K562 (cell line): ENCODE results near the gene ACTL10. TPM values are rescaled to one million over a fixed set of nuclear protein-coding genes. Genes with fewer than 3 reads are reported as not detected.

Source experiments
- ARID1B ChIP-seq: fragments of 450-650 bp; IDR thresholded peaks from 2 replicates; pipeline ENCODE4 v1.6.1; 2016; ENCODE audit warnings: antibody characterized with exemption, mild to moderate bottlenecking, inconsistent platforms
- BRCA1 ChIP-seq, 2 experiments: fragments of 450-650 bp in 1 of 2; sonication (generic) in 1 of 2; formaldehyde crosslinking in 1 of 2; IDR thresholded peaks; 2 replicates each; pipeline versions ENCODE4 v1.5.0 to v1.6.1; 2017 to 2020; ENCODE audit warnings: mild to moderate bottlenecking in 1 of 2, missing genetic modification reagents in 1 of 2
- CTBP1 ChIP-seq: fragments of 450-650 bp; IDR thresholded peaks from 2 replicates; pipeline ENCODE4 v1.6.1; 2016; ENCODE audit warnings: borderline replicate concordance
- EP300 ChIP-seq: IDR thresholded peaks from 2 replicates; pipeline ENCODE4 v1.6.1; 2012; ENCODE audit warnings: low read length, improper control_type of control experiment
- GABPB1 ChIP-seq: sonication (generic); formaldehyde crosslinking; IDR thresholded peaks from 2 replicates; pipeline ENCODE4 v1.8.0; 2022; ENCODE audit warnings: mild to moderate bottlenecking, missing genetic modification reagents
- HMGN3 ChIP-seq: IDR thresholded peaks from 2 replicates; pipeline ENCODE4 v1.6.1; 2011; ENCODE audit warnings: borderline replicate concordance, low read depth, mild to moderate bottlenecking, mixed read lengths, low read length; ENCODE audit not compliant: insufficient read length; ENCODE audit errors: extremely low read depth
- KAT7 ChIP-seq: sonication (generic); formaldehyde crosslinking; IDR thresholded peaks from 2 replicates; pipeline ENCODE4 v1.8.0; 2022; ENCODE audit warnings: missing genetic modification reagents, mild to moderate bottlenecking, borderline replicate concordance
- NFIC ChIP-seq: fragments of 450-650 bp; IDR thresholded peaks from 2 replicates; pipeline ENCODE4 v1.6.1; 2017; ENCODE audit warnings: mild to moderate bottlenecking, inconsistent platforms
- NONO ChIP-seq, 2 experiments: fragments of 200-400 bp in 1 of 2; fragments of 450-650 bp in 1 of 2; formaldehyde crosslinking in 1 of 2; IDR thresholded peaks; 2 replicates each; pipeline ENCODE4 v1.6.1; 2017; ENCODE audit warnings: low read depth in 2 of 2, mild to moderate bottlenecking in 2 of 2, moderate library complexity in 2 of 2, low read length in 1 of 2
- RBM25 ChIP-seq: fragments of 200-400 bp; formaldehyde crosslinking; IDR thresholded peaks from 2 replicates; pipeline ENCODE4 v1.6.1; 2018; ENCODE audit warnings: low read length, low read depth, moderate library complexity; ENCODE audit not compliant: severe bottlenecking
- SMAD4 ChIP-seq: fragments of 250-450 bp; sonication (Bioruptor Pico); conservative IDR thresholded peaks from 2 replicates; pipeline ENCODE4 v1.8.0; 2021; ENCODE audit warnings: inconsistent platforms, mild to moderate bottlenecking, moderate library complexity
- SUPT5H ChIP-seq: fragments of 450-650 bp; IDR thresholded peaks from 2 replicates; pipeline ENCODE4 v1.6.1; 2016
- ZNF830 ChIP-seq: fragments of 250-450 bp; sonication (Bioruptor Pico); IDR thresholded peaks from 2 replicates; pipeline ENCODE4 v1.5.0; 2021; ENCODE audit warnings: mild to moderate bottlenecking
- polyA plus RNA-seq, 8 experiments: library from polyadenylated mRNA; depleted of rRNA in 4 of 8; stranded (reverse) in 5 of 8; unstranded in 3 of 8; fragments of >200 nt; fragmentation: Nextera tagmentation in 2 of 8; fragmentation: Illumina TruSeq in 1 of 8; extraction: Ambion mirVana in 2 of 8; extraction: Trizol in 1 of 8; gene quantifications; 2 replicates each; pipeline versions ENCODE4 v1.2.1 to v1.2.3, GENCODE V29; 2011 to 2014; ENCODE audit warnings: inconsistent platforms in 1 of 8, missing spikeins in 1 of 8
- total RNA-seq, 7 experiments: library from RNA; depleted of rRNA in 6 of 7; stranded (reverse); fragments of >200 nt in 6 of 7; fragmentation: Illumina TruSeq in 2 of 7; extraction: Trizol in 2 of 7; gene quantifications; 2 replicates each; pipeline versions ENCODE4 v1.2.1 to v1.2.3, GENCODE V29; 2011 to 2021; ENCODE audit warnings: low replicate concordance in 1 of 7
- TF ChIP-seq, protein P1 (sequence below), 2 experiments: fragments of 450-650 bp; formaldehyde crosslinking in 1 of 2; IDR thresholded peaks; 2 replicates each; pipeline versions ENCODE4 v1.4.0 to v1.6.1; 2014 to 2020; ENCODE audit warnings: mild to moderate bottlenecking in 2 of 2, borderline replicate concordance in 1 of 2, low read depth in 1 of 2

ACTL10 gene
- total and polyA plus RNA-seq, 9 of the 15 experiments (the other 6 are each of a cell fraction or from before 2014, with no cell fraction given) = 0.07 to 0.14 TPM; not detected in 7

DNA sequence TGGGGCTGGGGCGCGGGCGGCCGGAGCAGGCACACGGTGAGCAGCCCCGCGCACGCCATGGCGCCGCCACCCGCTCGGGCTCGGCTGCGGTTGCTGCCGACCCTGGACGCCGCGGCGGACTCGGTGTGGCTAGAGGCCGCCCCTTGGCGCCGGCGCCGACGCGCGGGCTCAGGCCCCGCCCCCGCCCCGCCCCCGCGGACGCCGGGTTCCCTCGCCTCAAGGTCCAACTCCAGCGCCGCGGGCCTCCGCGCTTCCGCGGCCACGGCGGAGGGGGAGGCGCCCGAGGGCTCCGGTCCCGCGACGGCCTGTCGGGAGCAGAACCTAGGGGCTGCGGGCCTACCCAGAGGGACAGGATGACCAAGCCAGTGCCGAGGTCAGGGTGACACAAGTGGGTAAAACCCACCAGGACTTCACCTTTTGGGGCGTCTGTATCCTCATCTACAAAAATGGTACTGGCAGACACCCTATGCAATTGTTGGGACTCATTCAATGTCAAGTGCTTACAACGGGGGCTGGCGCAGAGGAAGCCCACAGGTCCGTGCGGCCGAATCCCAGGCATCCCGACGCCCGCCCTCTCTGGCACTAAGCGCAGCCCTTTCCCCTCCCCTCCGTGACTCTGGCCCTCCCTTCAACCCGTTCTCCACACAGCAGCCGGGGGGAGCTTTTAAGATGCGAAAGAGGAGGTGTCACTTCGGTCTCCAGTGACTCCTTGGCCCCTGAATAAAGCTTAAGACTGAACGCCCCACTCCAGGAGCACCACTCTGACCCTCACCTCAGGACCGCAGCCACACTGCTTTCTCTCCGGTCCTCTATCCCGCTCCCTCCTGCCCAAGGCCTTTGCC, 7.8 kb downstream of the ACTL10 start, which contains the start of gene NECAB3 (continued):
- TF ChIP-seq, protein P1, sequence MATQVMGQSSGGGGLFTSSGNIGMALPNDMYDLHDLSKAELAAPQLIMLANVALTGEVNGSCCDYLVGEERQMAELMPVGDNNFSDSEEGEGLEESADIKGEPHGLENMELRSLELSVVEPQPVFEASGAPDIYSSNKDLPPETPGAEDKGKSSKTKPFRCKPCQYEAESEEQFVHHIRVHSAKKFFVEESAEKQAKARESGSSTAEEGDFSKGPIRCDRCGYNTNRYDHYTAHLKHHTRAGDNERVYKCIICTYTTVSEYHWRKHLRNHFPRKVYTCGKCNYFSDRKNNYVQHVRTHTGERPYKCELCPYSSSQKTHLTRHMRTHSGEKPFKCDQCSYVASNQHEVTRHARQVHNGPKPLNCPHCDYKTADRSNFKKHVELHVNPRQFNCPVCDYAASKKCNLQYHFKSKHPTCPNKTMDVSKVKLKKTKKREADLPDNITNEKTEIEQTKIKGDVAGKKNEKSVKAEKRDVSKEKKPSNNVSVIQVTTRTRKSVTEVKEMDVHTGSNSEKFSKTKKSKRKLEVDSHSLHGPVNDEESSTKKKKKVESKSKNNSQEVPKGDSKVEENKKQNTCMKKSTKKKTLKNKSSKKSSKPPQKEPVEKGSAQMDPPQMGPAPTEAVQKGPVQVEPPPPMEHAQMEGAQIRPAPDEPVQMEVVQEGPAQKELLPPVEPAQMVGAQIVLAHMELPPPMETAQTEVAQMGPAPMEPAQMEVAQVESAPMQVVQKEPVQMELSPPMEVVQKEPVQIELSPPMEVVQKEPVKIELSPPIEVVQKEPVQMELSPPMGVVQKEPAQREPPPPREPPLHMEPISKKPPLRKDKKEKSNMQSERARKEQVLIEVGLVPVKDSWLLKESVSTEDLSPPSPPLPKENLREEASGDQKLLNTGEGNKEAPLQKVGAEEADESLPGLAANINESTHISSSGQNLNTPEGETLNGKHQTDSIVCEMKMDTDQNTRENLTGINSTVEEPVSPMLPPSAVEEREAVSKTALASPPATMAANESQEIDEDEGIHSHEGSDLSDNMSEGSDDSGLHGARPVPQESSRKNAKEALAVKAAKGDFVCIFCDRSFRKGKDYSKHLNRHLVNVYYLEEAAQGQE (IDR thresholded peaks at IDR 0.05; ENCODE audit: borderline replicate concordance) = 0 out of 2 replicates have a peak, but pooled peaks have one; percentile 8
- TF ChIP-seq, protein P1 (CRISPR knock-in tag; IDR thresholded peaks at IDR 0.05; ENCODE audit: low read depth) = no peak; the same call in 1 of the 2 replicates
- TF ChIP-seq ZNF830 (CRISPR knock-in tag) (0 out of 2 replicates have a peak, but pooled peaks have one; percentile 29), NONO (IDR thresholded peaks at IDR 0.05; ENCODE audit: low read depth in 2 of 2, low read length in 1 of 2) (peak in 1 of 2 experiments; percentile 42; a peak in 1 of 4 replicates), NFIC (no peak), HMGN3 (peak; percentile 68), ARID1B (no peak), BRCA1 (IDR thresholded peaks at IDR 0.05) (no peak), BRCA1 (CRISPR knock-in tag; IDR thresholded peaks at IDR 0.05) (no peak), GABPB1 (0 out of 2 replicates have a peak, but pooled peaks have one; percentile 24), RBM25 (peak; percentile 84), KAT7 (CRISPR knock-in tag) (0 out of 2 replicates have a peak, but pooled peaks have one; percentile 51), SMAD4 (peak; percentile 55), CTBP1 (peak; percentile 66; the same call in 1 of the 2 replicates), EP300 (no peak), SUPT5H (peak; percentile 50; the same call in 1 of the 2 replicates)
